Peyer's patch (tissue), 4 donors: ENCODE data around the gene AGR2.

ENCODE experiments used
- CTCF ChIP-seq, 6 experiments: fragments of 450-650 bp in 4 of 6; fragments of 200-600 bp in 2 of 6; sonication (generic) in 1 of 6; IDR thresholded peaks; one replicate each; pipeline ENCODE4 v1.5.1; 2017 to 2019; ENCODE audit warnings: antibody characterized with exemption in 6 of 6, mild to moderate bottlenecking in 3 of 6, moderate library complexity in 1 of 6
- POLR2A ChIP-seq, 2 donors: fragments of 450-650 bp; IDR thresholded peaks; one replicate each; pipeline ENCODE4 v1.5.1; 2017; ENCODE audit warnings: antibody characterized with exemption in 2 of 2, mild to moderate bottlenecking in 2 of 2, moderate library complexity in 2 of 2

GRCh38 chr7:16765436-16765859, 39.4 kb downstream of the AGR2 start:
- no peak for TF ChIP-seq POLR2A (IDR thresholded peaks at IDR 0.05)
- no peak for TF ChIP-seq CTCF (IDR thresholded peaks at IDR 0.05)
